SK-N-SH (cell line): ENCODE measurements around the gene LGALS14. TPM values are rescaled to one million over a fixed set of nuclear protein-coding genes. Genes with fewer than 3 reads are reported as not detected.

Experiments used
- CTCF ChIA-PET: fragments of 300-600, 350-600 bp; formaldehyde crosslinking; extraction: SDS; loops from one replicate; lab custom pipeline; 2021; lab: Yijun Ruan, JAX
- POLR2A ChIA-PET: fragments of 350-600 bp; sonication (Branson Sonifier 250); formaldehyde crosslinking; extraction: SDS; loops from one replicate; lab custom pipeline; 2020; ENCODE audit warnings: antibody characterized with exemption, inconsistent platforms; lab: Yijun Ruan, JAX
- DNase-seq: peaks from one replicate; pipeline ENCODE4 v3.0.0; 2012
- H2AFZ ChIP-seq: fragments of 200-600 bp; sonication (generic); 2 replicates; pipeline ENCODE4 v1.8.1; 2016; ENCODE audit warnings: antibody characterized with exemption, mild to moderate bottlenecking, low read depth
- H3F3A ChIP-seq: fragments of 200-600 bp; sonication (generic); replicated peaks from 2 replicates; pipeline ENCODE3; 2016; ENCODE audit warnings: antibody characterized with exemption, mild to moderate bottlenecking; ENCODE audit not compliant: insufficient read depth
- H3K27ac ChIP-seq, 2 experiments: fragments of 200-500 bp in 1 of 2; fragments of 200-600 bp in 1 of 2; sonication (Bioruptor generic) in 1 of 2; sonication (generic), shearing (Covaris generic) in 1 of 2; 2 replicates each; pipeline versions ENCODE4 v1.5.1 to v1.6.1; 2014 to 2016; ENCODE audit warnings: low read depth in 2 of 2, inconsistent platforms in 1 of 2, low read length in 1 of 2, mild to moderate bottlenecking in 1 of 2, mixed read lengths in 1 of 2
- H3K27me3 ChIP-seq: fragments of 200-600 bp; sonication (generic), shearing (Covaris generic); 2 replicates; pipeline ENCODE4 v1.6.1; 2016; ENCODE audit warnings: mixed run types; ENCODE audit not compliant: insufficient read depth
- H3K36me3 ChIP-seq, 2 experiments: fragments of 200-500 bp in 1 of 2; fragments of 200-600 bp in 1 of 2; sonication (Bioruptor generic) in 1 of 2; sonication (generic) in 1 of 2; replicated peaks in 1 of 2; 2 replicates each; pipeline versions ENCODE3 to v1.5.1; 2014 to 2016; ENCODE audit warnings: low read length in 1 of 2, mild to moderate bottlenecking in 1 of 2; ENCODE audit not compliant: insufficient read depth in 2 of 2, control insufficient read depth in 1 of 2
- H3K4me1 ChIP-seq, 2 experiments: fragments of 200-500 bp in 1 of 2; fragments of 200-600 bp in 1 of 2; sonication (Bioruptor generic) in 1 of 2; sonication (generic), shearing (Covaris generic) in 1 of 2; 2 replicates each; pipeline versions ENCODE4 v1.5.1 to v1.6.1; 2014 to 2016; ENCODE audit warnings: low read depth in 1 of 2, low read length in 1 of 2, mixed run types in 1 of 2; ENCODE audit not compliant: insufficient read depth in 2 of 2, control insufficient read depth in 1 of 2
- H3K4me2 ChIP-seq: fragments of 200-600 bp; sonication (generic), shearing (Covaris generic); 2 replicates; pipeline ENCODE4 v1.6.1; 2017; ENCODE audit warnings: mixed run types
- H3K4me3 ChIP-seq, 2 experiments: fragments of 200-500 bp in 1 of 2; fragments of 200-600 bp in 1 of 2; sonication (Bioruptor generic) in 1 of 2; sonication (generic), shearing (Covaris generic) in 1 of 2; 2 replicates each; pipeline versions ENCODE4 v1.5.1 to v1.8.1; 2014 to 2016; ENCODE audit warnings: low read depth in 2 of 2, inconsistent platforms in 1 of 2, low read length in 1 of 2, mild to moderate bottlenecking in 1 of 2, mixed read lengths in 1 of 2, moderate library complexity in 1 of 2
- H3K79me2 ChIP-seq: fragments of 200-600 bp; sonication (generic); 2 replicates; pipeline ENCODE4 v1.8.1; 2017; ENCODE audit warnings: mild to moderate bottlenecking; ENCODE audit not compliant: insufficient read depth
- H3K9ac ChIP-seq: fragments of 200-600 bp; sonication (generic); 2 replicates; pipeline ENCODE4 v1.6.1; 2017; ENCODE audit warnings: mixed run types
- H3K9me2 ChIP-seq: fragments of 200-600 bp; sonication (generic); 2 replicates; pipeline ENCODE4 v1.6.1; 2017; ENCODE audit warnings: mixed run types
- H3K9me3 ChIP-seq: fragments of 200-600 bp; sonication (generic); 2 replicates; pipeline ENCODE4 v1.6.1; 2017; ENCODE audit warnings: mixed run types, mild to moderate bottlenecking, moderate library complexity
- H4K20me1 ChIP-seq: fragments of 200-600 bp; sonication (generic); 2 replicates; pipeline ENCODE4 v1.6.1; 2017; ENCODE audit warnings: mild to moderate bottlenecking, mixed run types; ENCODE audit not compliant: insufficient read depth
- ELF1 ChIP-seq: IDR thresholded peaks from 2 replicates; pipeline ENCODE4 v1.4.0; 2012
- EP300 ChIP-seq, 2 experiments: IDR thresholded peaks; 2 replicates each; pipeline versions ENCODE4 v1.4.0 to v1.6.1; 2012; ENCODE audit warnings: borderline replicate concordance in 1 of 2, low read depth in 1 of 2, low read length in 1 of 2
- EZH2phosphoT487 ChIP-seq: fragments of 200-600 bp; sonication (generic); IDR thresholded peaks from 2 replicates; pipeline ENCODE4 v1.6.1; 2017; ENCODE audit warnings: low read depth, mixed run types, mild to moderate bottlenecking, antibody characterized with exemption, moderate library complexity, borderline replicate concordance
- FOXJ3 ChIP-seq: sonication (generic); formaldehyde crosslinking; IDR thresholded peaks from 2 replicates; pipeline ENCODE4 v1.5.1; 2020; ENCODE audit warnings: mild to moderate bottlenecking, missing genetic modification reagents
- FOXM1 ChIP-seq: IDR thresholded peaks from 2 replicates; pipeline ENCODE4 v1.4.0; 2012; ENCODE audit warnings: low read depth, mild to moderate bottlenecking
- MEF2A ChIP-seq: IDR thresholded peaks from 2 replicates; pipeline ENCODE4 v1.4.0; 2012; ENCODE audit warnings: low read depth, borderline replicate concordance
- NFIC ChIP-seq: IDR thresholded peaks from 2 replicates; pipeline ENCODE4 v1.4.0; 2012; ENCODE audit warnings: borderline replicate concordance
- RAD21 ChIP-seq: IDR thresholded peaks from 2 replicates; pipeline ENCODE4 v1.6.1; 2012; ENCODE audit warnings: mild to moderate bottlenecking, low read length
- RFX5 ChIP-seq: IDR thresholded peaks from 2 replicates; pipeline ENCODE4 v1.6.1; 2012; ENCODE audit warnings: mild to moderate bottlenecking, improper control_type of control experiment, low read length
- SIN3A ChIP-seq: IDR thresholded peaks from 2 replicates; pipeline ENCODE4 v1.6.1; 2012; ENCODE audit warnings: low read depth, mild to moderate bottlenecking, low read length, moderate library complexity, borderline replicate concordance
- SMC3 ChIP-seq: IDR thresholded peaks from 2 replicates; pipeline ENCODE4 v1.6.1; 2012; ENCODE audit warnings: low read depth, low read length, improper control_type of control experiment
- TAF1 ChIP-seq: IDR thresholded peaks from 2 replicates; pipeline ENCODE4 v1.6.1; 2012; ENCODE audit warnings: low read depth, mild to moderate bottlenecking, low read length, moderate library complexity, borderline replicate concordance
- WGBS: methylation state at CpG from one replicate; pipeline ENCODE4 v1.1.6; 2017; ENCODE audit warnings: low lambda C conversion rate; 5-methylcytosine and 5-hydroxymethylcytosine counted together
- polyA plus RNA-seq, 3 experiments: library from polyadenylated mRNA; depleted of rRNA; stranded (reverse); fragments of >200 nt; gene quantifications; 2 replicates each; pipeline ENCODE4 v1.2.3, GENCODE V29; 2012
- small RNA-seq, 7 experiments: library from RNA; depleted of rRNA; stranded (forward); fragments of <200 nt; gene quantifications; one replicate each; pipeline ENCODE3, GENCODE V24; 2012
- TF ChIP-seq, protein P1 (sequence below): fragments of 150-350 bp; IDR thresholded peaks from 2 replicates; pipeline ENCODE4 v1.6.1; 2016; ENCODE audit warnings: mild to moderate bottlenecking, low read depth, low read length
- TF ChIP-seq, protein P2 (sequence below): fragments of 200-600 bp; sonication (generic); IDR thresholded peaks from 2 replicates; pipeline ENCODE4 v1.6.1; 2017; ENCODE audit warnings: antibody characterized with exemption, mild to moderate bottlenecking, moderate library complexity
- TF ChIP-seq, protein P3 (sequence below): IDR thresholded peaks from 2 replicates; pipeline ENCODE4 v1.4.0; 2012; ENCODE audit warnings: low read depth
- TF ChIP-seq, protein P4 (sequence below): fragments of 150-350 bp; IDR thresholded peaks from 2 replicates; pipeline ENCODE4 v1.6.1; 2017; ENCODE audit warnings: antibody characterized with exemption, low read length, low read depth, borderline replicate concordance
- TF ChIP-seq, protein P5 (sequence below): IDR thresholded peaks from 2 replicates; pipeline ENCODE4 v1.4.0; 2012; ENCODE audit warnings: low read depth, borderline replicate concordance

LGALS14 gene
- polyA plus RNA-seq, 1 of the 3 experiments (the other 2 are of a cell fraction): not detected

DNA sequence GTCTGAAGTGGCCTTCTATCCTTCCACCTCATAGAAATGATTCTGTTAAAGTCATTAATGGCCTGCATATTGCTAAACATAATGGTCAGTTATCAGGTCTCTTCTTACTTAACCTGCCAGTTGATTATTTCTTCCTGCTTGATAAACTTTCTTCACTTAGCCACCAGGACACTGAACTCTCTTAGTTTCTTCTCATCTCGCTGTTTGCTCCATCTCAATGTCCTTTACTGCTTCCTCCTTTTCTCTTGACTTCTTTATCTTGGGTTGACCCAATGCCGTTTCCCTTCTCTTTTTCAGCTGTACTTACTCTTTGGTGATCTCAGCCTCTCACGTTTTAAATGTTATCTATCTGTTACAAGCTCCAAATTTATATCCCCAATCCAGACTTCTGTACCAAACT, 50.7 kb downstream of the LGALS14 start:
- H3K79me2 ChIP-seq: no peaks in the 10 kb centered on the region
- H2AFZ ChIP-seq: no peak overlapping the region
- CTCF ChIA-PET: interaction anchor here (0.9 to 3.0 kb wide), 3 partner anchors 10 to 203 kb away, joined by 3 to 13 read pairs (median 6); no protein-coding TSS in a partner anchor
- H3K27me3 ChIP-seq: peaks cover 23% of the 10 kb centered on the region; the same call in 1 of the 2 replicates
- WGBS: under 1% methylated on average over 3 of the region's 3 CpGs
- POLR2A ChIA-PET: no interaction called here
- no peaks in the 10 kb centered on the region for H4K20me1 ChIP-seq
- H3K9me3 ChIP-seq: no peaks in the 10 kb centered on the region
- no peak overlapping the region for H3K9ac ChIP-seq
- no peaks in the 10 kb centered on the region for H3F3A ChIP-seq
- no peak overlapping the region for H3K27ac ChIP-seq
- H3K9me2 ChIP-seq: no peaks in the 10 kb centered on the region
- TF ChIP-seq, protein P1, sequence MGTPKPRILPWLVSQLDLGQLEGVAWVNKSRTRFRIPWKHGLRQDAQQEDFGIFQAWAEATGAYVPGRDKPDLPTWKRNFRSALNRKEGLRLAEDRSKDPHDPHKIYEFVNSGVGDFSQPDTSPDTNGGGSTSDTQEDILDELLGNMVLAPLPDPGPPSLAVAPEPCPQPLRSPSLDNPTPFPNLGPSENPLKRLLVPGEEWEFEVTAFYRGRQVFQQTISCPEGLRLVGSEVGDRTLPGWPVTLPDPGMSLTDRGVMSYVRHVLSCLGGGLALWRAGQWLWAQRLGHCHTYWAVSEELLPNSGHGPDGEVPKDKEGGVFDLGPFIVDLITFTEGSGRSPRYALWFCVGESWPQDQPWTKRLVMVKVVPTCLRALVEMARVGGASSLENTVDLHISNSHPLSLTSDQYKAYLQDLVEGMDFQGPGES: no peak
- TF ChIP-seq TAF1: no peak
- TF ChIP-seq, protein P2, sequence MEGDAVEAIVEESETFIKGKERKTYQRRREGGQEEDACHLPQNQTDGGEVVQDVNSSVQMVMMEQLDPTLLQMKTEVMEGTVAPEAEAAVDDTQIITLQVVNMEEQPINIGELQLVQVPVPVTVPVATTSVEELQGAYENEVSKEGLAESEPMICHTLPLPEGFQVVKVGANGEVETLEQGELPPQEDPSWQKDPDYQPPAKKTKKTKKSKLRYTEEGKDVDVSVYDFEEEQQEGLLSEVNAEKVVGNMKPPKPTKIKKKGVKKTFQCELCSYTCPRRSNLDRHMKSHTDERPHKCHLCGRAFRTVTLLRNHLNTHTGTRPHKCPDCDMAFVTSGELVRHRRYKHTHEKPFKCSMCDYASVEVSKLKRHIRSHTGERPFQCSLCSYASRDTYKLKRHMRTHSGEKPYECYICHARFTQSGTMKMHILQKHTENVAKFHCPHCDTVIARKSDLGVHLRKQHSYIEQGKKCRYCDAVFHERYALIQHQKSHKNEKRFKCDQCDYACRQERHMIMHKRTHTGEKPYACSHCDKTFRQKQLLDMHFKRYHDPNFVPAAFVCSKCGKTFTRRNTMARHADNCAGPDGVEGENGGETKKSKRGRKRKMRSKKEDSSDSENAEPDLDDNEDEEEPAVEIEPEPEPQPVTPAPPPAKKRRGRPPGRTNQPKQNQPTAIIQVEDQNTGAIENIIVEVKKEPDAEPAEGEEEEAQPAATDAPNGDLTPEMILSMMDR: no peak
- no peak for TF ChIP-seq ELF1
- TF ChIP-seq EP300 (IDR thresholded peaks at IDR 0.05; ENCODE audit: borderline replicate concordance in 1 of 2, low read depth in 1 of 2, low read length in 1 of 2): no peak
- no peak for TF ChIP-seq SMC3
- no peak for TF ChIP-seq FOXM1
- no peak for TF ChIP-seq SIN3A
- no peak for TF ChIP-seq FOXJ3 (CRISPR knock-in tag)
- TF ChIP-seq, protein P3, sequence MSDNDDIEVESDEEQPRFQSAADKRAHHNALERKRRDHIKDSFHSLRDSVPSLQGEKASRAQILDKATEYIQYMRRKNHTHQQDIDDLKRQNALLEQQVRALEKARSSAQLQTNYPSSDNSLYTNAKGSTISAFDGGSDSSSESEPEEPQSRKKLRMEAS: no peak
- no peak for TF ChIP-seq NFIC
- TF ChIP-seq MEF2A: no peak
- no peak for TF ChIP-seq RAD21
- no peak for TF ChIP-seq RFX5
- no peak for TF ChIP-seq EZH2phosphoT487
- TF ChIP-seq, protein P4, sequence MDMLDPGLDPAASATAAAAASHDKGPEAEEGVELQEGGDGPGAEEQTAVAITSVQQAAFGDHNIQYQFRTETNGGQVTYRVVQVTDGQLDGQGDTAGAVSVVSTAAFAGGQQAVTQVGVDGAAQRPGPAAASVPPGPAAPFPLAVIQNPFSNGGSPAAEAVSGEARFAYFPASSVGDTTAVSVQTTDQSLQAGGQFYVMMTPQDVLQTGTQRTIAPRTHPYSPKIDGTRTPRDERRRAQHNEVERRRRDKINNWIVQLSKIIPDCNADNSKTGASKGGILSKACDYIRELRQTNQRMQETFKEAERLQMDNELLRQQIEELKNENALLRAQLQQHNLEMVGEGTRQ: no peak
- TF ChIP-seq, protein P5, sequence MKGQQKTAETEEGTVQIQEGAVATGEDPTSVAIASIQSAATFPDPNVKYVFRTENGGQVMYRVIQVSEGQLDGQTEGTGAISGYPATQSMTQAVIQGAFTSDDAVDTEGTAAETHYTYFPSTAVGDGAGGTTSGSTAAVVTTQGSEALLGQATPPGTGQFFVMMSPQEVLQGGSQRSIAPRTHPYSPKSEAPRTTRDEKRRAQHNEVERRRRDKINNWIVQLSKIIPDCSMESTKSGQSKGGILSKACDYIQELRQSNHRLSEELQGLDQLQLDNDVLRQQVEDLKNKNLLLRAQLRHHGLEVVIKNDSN: no peak
- TF ChIP-seq, all 33 proteins: peak for 0
- no peak overlapping the region for H3K4me3 ChIP-seq
- no peaks in the 10 kb centered on the region for H3K4me1 ChIP-seq
- H3K4me2 ChIP-seq: no peak overlapping the region
- H3K36me3 ChIP-seq: no peaks in the 10 kb centered on the region
- no peak for DNase-seq

Small RNAs within 50 kb of the gene (small RNA-seq; reads per million reads assigned to genes)
- 0 reads per million in 7 experiments for gene RPS29P27

Other genes with a start within 250 kb of the LGALS14 start
- 83.8 and 98.1 TPM in 2 replicates for gene TIMM50, start 223.6 kb upstream of the LGALS14 start, polyA plus RNA-seq (2012; rRNA removed)
- gene DLL3, start 205.5 kb upstream of the LGALS14 start, polyA plus RNA-seq (2012; rRNA removed): 4.7 and 4.8 TPM in 2 replicates
- gene SELENOV, start 189.3 kb upstream of the LGALS14 start, polyA plus RNA-seq (2012; rRNA removed): 0.08 and 0.11 TPM in 2 replicates
- 5.4 and 6.5 TPM in 2 replicates for gene EID2B, start 171.6 kb upstream of the LGALS14 start, polyA plus RNA-seq (2012; rRNA removed)
- 13.9 and 14.1 TPM in 2 replicates for gene EID2, start 164.3 kb upstream of the LGALS14 start, polyA plus RNA-seq (2012; rRNA removed)
- gene LGALS13, start 102.0 kb upstream of the LGALS14 start, polyA plus RNA-seq (2012; rRNA removed): not detected in 2 replicates
- not detected in 2 replicates for gene LGALS16, start 48.6 kb upstream of the LGALS14 start, polyA plus RNA-seq (2012; rRNA removed)
- gene CLC, start 33.5 kb downstream of the LGALS14 start, polyA plus RNA-seq (2012; rRNA removed): not detected in 2 replicates
- not detected in 2 replicates for gene LEUTX, start 74.4 kb downstream of the LGALS14 start, polyA plus RNA-seq (2012; rRNA removed)
- gene DYRK1B, start 129.7 kb downstream of the LGALS14 start, polyA plus RNA-seq (2012; rRNA removed): 10.2 and 17.2 TPM in 2 replicates
- gene FBL, start 141.9 kb downstream of the LGALS14 start, polyA plus RNA-seq (2012; rRNA removed): 340 and 371 TPM in 2 replicates
- 0.07 and 0.10 TPM in 2 replicates for gene FCGBP, start 230.2 kb downstream of the LGALS14 start, polyA plus RNA-seq (2012; rRNA removed)